ENCODE data around the gene GALNS. TPM values are rescaled to one million over a fixed set of nuclear protein-coding genes. Genes with fewer than 3 reads are reported as not detected.

The GALNS gene
- total and polyA plus RNA-seq, 2 of the 13 experiments (the other 11 are each of a cell fraction or from before 2014, with no cell fraction given), result 9.2 to 9.8 TPM

- peak; percentile 98 for TF ChIP-seq ZNF543 (CRISPR knock-in tag; IDR thresholded peaks at IDR 0.05)
- TF ChIP-seq PBX3 (CRISPR knock-in tag; IDR thresholded peaks at IDR 0.05; ENCODE audit: borderline replicate concordance), result no peak
- peak; percentile 27; the same call in 1 of the 2 replicates for TF ChIP-seq SRF (IDR thresholded peaks at IDR 0.05; ENCODE audit: low read depth, low read length)
- TF ChIP-seq ZNF552 (CRISPR knock-in tag; IDR thresholded peaks at IDR 0.05; ENCODE audit: borderline replicate concordance), result peak; percentile 76; the same call in 1 of the 2 replicates
- no peak for TF ChIP-seq FOXK2 (IDR thresholded peaks at IDR 0.05)
- no peak; the same call in 1 of the 2 replicates for TF ChIP-seq ZSCAN30 (CRISPR knock-in tag; IDR thresholded peaks at IDR 0.05)
- no peak for TF ChIP-seq ZNF264 (CRISPR knock-in tag; IDR thresholded peaks at IDR 0.05)
- TF ChIP-seq, protein P1, sequence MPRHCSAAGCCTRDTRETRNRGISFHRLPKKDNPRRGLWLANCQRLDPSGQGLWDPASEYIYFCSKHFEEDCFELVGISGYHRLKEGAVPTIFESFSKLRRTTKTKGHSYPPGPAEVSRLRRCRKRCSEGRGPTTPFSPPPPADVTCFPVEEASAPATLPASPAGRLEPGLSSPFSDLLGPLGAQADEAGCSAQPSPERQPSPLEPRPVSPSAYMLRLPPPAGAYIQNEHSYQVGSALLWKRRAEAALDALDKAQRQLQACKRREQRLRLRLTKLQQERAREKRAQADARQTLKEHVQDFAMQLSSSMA (CRISPR knock-in tag; IDR thresholded peaks at IDR 0.05), result peak; percentile 96
- TF ChIP-seq ZNF101 (CRISPR knock-in tag; IDR thresholded peaks at IDR 0.05; ENCODE audit: borderline replicate concordance, low read depth), result peak; percentile 88
- TF ChIP-seq MED1 (CRISPR knock-in tag; IDR thresholded peaks at IDR 0.05), result peak; percentile 47
- TF ChIP-seq ZNF83 (CRISPR knock-in tag; IDR thresholded peaks at IDR 0.05; ENCODE audit: borderline replicate concordance), result no peak
- no peak; the same call in 1 of the 2 replicates for TF ChIP-seq ZIK1 (CRISPR knock-in tag; IDR thresholded peaks at IDR 0.05; ENCODE audit: borderline replicate concordance, low read depth)
- TF ChIP-seq ZFP82 (CRISPR knock-in tag; IDR thresholded peaks at IDR 0.05; ENCODE audit: borderline replicate concordance), result peak; percentile 67
- TF ChIP-seq GPN1 (CRISPR knock-in tag; IDR thresholded peaks at IDR 0.05; ENCODE audit: borderline replicate concordance), result peak; percentile 23
- TF ChIP-seq MLX (CRISPR knock-in tag; IDR thresholded peaks at IDR 0.05), result no peak
- TF ChIP-seq ZNF138 (CRISPR knock-in tag; IDR thresholded peaks at IDR 0.05; ENCODE audit: low read depth), result peak; percentile 53; the same call in 1 of the 2 replicates
- no peak for TF ChIP-seq FOXA1 (IDR thresholded peaks at IDR 0.05)
- TF ChIP-seq FOXA1 (CRISPR knock-in tag; IDR thresholded peaks at IDR 0.05), result no peak
- TF ChIP-seq TAF15 (IDR thresholded peaks at IDR 0.05; ENCODE audit: low read depth, low read length, poor library complexity, severe bottlenecking), result no peak
- no peak for TF ChIP-seq ZNF33A (CRISPR knock-in tag; IDR thresholded peaks at IDR 0.05; ENCODE audit: borderline replicate concordance)
- TF ChIP-seq, protein P2, sequence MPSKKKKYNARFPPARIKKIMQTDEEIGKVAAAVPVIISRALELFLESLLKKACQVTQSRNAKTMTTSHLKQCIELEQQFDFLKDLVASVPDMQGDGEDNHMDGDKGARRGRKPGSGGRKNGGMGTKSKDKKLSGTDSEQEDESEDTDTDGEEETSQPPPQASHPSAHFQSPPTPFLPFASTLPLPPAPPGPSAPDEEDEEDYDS (CRISPR knock-in tag; IDR thresholded peaks at IDR 0.05), result no peak; the same call in 1 of the 2 replicates
- no peak for TF ChIP-seq ZNF317 (CRISPR knock-in tag; IDR thresholded peaks at IDR 0.05)
- 0 out of 2 replicates have a peak, but pooled peaks have one; percentile 1 for TF ChIP-seq ZNF775 (CRISPR knock-in tag; IDR thresholded peaks at IDR 0.05; ENCODE audit: borderline replicate concordance)
- no peak for TF ChIP-seq ZNF530 (CRISPR knock-in tag; IDR thresholded peaks at IDR 0.05; ENCODE audit: low read depth)
- TF ChIP-seq LRRFIP1 (CRISPR knock-in tag; conservative IDR thresholded peaks at IDR 0.05), result no peak
Measured at GRCh38 chr16:88811769-88812512, 44.8 kb downstream of the GALNS start, which contains the start of gene APRT (continued).
